Osteoblast (primary cell): ENCODE measurements around the gene HIP1R. TPM values are rescaled to one million over a fixed set of nuclear protein-coding genes. Genes with fewer than 3 reads are reported as not detected.
A peak's percentile ranks its signal among the peaks of the same experiment; 100 is the strongest.

Source experiments
- DNase-seq: peaks from one replicate; pipeline ENCODE4 v3.0.0; 2011; ENCODE audit warnings: low spot score, mixed read lengths; ENCODE audit not compliant: insufficient read length; ENCODE audit errors: missing footprints
- H2AFZ ChIP-seq: 2 replicates; pipeline ENCODE4 v1.6.0; 2011; ENCODE audit warnings: mild to moderate bottlenecking, low read length
- H3K27ac ChIP-seq: 2 replicates; pipeline ENCODE4 v1.5.1; 2011; ENCODE audit warnings: mild to moderate bottlenecking, low read depth, low read length, moderate library complexity
- H3K27me3 ChIP-seq: 2 replicates; pipeline ENCODE4 v1.6.0; 2012; ENCODE audit warnings: mild to moderate bottlenecking, control low read depth, inconsistent platforms, low read length, moderate library complexity; ENCODE audit not compliant: insufficient read depth
- H3K36me3 ChIP-seq: 2 replicates; pipeline ENCODE4 v1.5.1; 2011; ENCODE audit warnings: mild to moderate bottlenecking, low read length, control low read depth, moderate library complexity; ENCODE audit not compliant: insufficient read depth
- H3K4me1 ChIP-seq: 2 replicates; pipeline ENCODE4 v1.5.1; 2011; ENCODE audit warnings: mild to moderate bottlenecking, low read length, control low read depth, moderate library complexity; ENCODE audit not compliant: insufficient read depth
- H3K4me2 ChIP-seq: 2 replicates; pipeline ENCODE4 v1.6.0; 2011; ENCODE audit warnings: mild to moderate bottlenecking, low read length; ENCODE audit not compliant: insufficient read depth
- H3K4me3 ChIP-seq: fragments of 200-600 bp; sonication (generic); 3 replicates; pipeline ENCODE4 v1.5.1; 2012; ENCODE audit warnings: mild to moderate bottlenecking, low read length, inconsistent platforms; ENCODE audit not compliant: insufficient read depth
- H3K79me2 ChIP-seq: 2 replicates; pipeline ENCODE4 v1.6.0; 2012; ENCODE audit warnings: mild to moderate bottlenecking, low read length, control low read depth, inconsistent platforms; ENCODE audit not compliant: insufficient read depth
- H3K9me3 ChIP-seq: 2 replicates; pipeline ENCODE4 v1.5.1; 2011; ENCODE audit warnings: low read depth, low read length, control low read depth
- H4K20me1 ChIP-seq: 2 replicates; pipeline ENCODE4 v1.6.0; 2012; ENCODE audit warnings: mild to moderate bottlenecking, low read length, control low read depth; ENCODE audit not compliant: insufficient read depth
- total RNA-seq: library from RNA; depleted of rRNA; stranded (reverse); fragments of >200 nt; gene quantifications from 2 replicates; pipeline ENCODE4 v1.2.3, GENCODE V29; 2012
- TF ChIP-seq, protein P1 (sequence below): IDR thresholded peaks from 2 replicates; pipeline ENCODE4 v1.5.1; 2011; ENCODE audit warnings: mild to moderate bottlenecking, low read depth, low read length, moderate library complexity; ENCODE audit errors: extremely low read depth

Gene HIP1R
- total RNA-seq, 1 donor, result 21.0 TPM

DNA sequence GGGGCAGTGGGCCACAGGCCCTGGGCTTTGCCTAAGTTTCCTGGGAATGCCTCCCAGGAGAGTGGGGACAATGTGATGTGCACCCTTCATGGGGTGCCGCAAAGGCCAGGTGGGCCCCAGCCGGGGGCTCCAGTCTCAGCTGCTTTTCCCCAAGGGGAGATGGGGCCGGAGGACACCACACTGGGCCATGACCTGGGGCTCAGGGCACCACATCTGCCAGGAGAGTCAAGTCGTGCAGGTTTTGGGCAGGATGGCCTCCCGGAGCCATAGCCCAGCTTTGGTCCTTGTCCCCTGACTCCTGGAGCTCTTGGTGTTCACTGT lies 12.2 kb downstream of the HIP1R start:
- no peak overlapping the region for H3K4me3 ChIP-seq
- no peak overlapping the region for H2AFZ ChIP-seq
- no peaks in the 10 kb centered on the region for H3K27me3 ChIP-seq
- no peaks in the 10 kb centered on the region for H4K20me1 ChIP-seq
- H3K27ac ChIP-seq, result no peak overlapping the region
- H3K79me2 ChIP-seq, result no peaks in the 10 kb centered on the region
- TF ChIP-seq, protein P1, sequence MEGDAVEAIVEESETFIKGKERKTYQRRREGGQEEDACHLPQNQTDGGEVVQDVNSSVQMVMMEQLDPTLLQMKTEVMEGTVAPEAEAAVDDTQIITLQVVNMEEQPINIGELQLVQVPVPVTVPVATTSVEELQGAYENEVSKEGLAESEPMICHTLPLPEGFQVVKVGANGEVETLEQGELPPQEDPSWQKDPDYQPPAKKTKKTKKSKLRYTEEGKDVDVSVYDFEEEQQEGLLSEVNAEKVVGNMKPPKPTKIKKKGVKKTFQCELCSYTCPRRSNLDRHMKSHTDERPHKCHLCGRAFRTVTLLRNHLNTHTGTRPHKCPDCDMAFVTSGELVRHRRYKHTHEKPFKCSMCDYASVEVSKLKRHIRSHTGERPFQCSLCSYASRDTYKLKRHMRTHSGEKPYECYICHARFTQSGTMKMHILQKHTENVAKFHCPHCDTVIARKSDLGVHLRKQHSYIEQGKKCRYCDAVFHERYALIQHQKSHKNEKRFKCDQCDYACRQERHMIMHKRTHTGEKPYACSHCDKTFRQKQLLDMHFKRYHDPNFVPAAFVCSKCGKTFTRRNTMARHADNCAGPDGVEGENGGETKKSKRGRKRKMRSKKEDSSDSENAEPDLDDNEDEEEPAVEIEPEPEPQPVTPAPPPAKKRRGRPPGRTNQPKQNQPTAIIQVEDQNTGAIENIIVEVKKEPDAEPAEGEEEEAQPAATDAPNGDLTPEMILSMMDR, result no peak
- no peaks in the 10 kb centered on the region for H3K36me3 ChIP-seq
- DNase-seq, result no peak
- no peaks in the 10 kb centered on the region for H3K9me3 ChIP-seq
- peaks cover 9% of the 10 kb centered on the region for H3K4me1 ChIP-seq
- H3K4me2 ChIP-seq, result no peak overlapping the region

DNA sequence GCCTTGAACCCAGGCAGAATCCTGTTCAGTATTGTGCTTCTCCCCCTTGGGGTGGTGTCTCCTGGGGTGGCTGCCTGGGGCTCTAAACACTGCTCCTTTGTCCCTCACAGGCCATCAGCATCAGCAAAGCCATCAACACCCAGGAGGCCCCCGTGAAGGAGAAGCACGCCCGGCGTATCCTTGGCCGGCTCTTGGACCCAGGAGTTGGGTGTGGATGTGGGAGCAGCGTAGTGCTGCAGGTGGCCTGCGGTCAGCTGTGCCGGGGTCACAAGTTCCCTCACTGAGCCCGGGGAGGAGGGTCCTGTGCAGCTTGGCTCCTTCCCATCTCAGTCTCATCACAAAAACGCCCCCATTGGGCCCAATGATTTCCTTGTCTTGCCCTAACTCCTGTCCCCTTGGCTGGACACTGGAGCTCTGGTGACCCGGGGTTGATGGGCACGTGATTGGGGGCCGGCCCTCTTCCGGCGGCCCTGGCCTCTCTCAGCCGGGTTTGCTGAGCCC lies 12.7 kb downstream of the HIP1R start:
- Histone ChIP-seq H3K27ac (no peak overlapping the region), H3K4me2 (no peak overlapping the region), H3K79me2 (no peaks in the 10 kb centered on the region), H3K9me3 (no peaks in the 10 kb centered on the region), H3K4me1 (peaks cover 14% of the 10 kb centered on the region), H3K4me3 (no peak overlapping the region), H3K27me3 (no peaks in the 10 kb centered on the region), H2AFZ (no peak overlapping the region), H4K20me1 (no peaks in the 10 kb centered on the region), H3K36me3 (no peaks in the 10 kb centered on the region)
- TF ChIP-seq, protein P1, result no peak
- peak; percentile 77 for DNase-seq

DNA sequence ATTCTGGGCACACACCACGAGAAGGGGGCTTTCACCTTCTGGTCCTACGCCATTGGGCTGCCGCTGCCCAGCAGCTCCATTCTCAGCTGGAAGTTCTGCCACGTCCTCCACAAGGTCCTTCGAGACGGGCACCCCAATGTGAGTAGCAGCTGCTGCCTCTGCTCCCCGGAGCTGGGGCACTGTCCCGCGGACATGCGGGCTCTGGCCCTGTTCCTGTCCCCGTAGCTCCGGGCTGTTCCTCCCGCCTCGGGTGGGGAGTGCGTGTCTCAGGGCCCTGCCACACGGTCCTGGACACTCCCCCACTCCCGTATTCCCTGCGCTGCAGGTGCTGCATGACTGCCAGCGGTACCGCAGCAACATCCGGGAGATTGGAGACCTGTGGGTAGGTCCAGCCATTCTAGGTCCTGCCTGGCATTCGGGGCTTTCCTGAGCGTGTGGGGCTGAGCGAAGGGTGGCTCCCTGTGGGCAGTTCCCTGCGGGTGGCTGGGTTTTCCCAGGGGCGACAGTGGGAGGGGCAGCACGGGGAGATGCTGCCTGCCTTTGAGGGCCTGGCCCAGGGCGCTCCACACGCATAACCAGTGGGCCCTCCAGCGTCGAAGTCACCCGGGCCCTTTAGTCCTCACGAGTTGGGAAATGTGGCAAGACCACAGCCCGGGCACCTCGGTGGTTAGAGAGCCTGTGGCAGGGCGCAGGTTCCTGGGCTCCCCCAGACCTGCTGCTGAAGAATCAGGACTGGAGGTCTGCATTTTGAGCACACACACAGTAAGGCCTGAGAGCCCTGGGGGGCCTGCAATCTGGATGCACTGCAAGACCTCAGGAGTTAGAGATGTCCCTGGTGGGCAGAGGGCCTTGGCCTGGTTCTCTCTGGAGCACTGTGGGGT lies 13.5 kb downstream of the HIP1R start:
- DNase-seq, result peak; percentile 73
- Histone ChIP-seq H3K4me3 (no peak overlapping the region), H3K4me2 (no peak overlapping the region), H3K79me2 (no peaks in the 10 kb centered on the region), H3K27ac (no peak overlapping the region), H2AFZ (no peak overlapping the region), H4K20me1 (no peaks in the 10 kb centered on the region), H3K9me3 (no peaks in the 10 kb centered on the region), H3K36me3 (no peaks in the 10 kb centered on the region), H3K4me1 (peaks cover 14% of the 10 kb centered on the region), H3K27me3 (no peaks in the 10 kb centered on the region)
- TF ChIP-seq, protein P1, result no peak

DNA sequence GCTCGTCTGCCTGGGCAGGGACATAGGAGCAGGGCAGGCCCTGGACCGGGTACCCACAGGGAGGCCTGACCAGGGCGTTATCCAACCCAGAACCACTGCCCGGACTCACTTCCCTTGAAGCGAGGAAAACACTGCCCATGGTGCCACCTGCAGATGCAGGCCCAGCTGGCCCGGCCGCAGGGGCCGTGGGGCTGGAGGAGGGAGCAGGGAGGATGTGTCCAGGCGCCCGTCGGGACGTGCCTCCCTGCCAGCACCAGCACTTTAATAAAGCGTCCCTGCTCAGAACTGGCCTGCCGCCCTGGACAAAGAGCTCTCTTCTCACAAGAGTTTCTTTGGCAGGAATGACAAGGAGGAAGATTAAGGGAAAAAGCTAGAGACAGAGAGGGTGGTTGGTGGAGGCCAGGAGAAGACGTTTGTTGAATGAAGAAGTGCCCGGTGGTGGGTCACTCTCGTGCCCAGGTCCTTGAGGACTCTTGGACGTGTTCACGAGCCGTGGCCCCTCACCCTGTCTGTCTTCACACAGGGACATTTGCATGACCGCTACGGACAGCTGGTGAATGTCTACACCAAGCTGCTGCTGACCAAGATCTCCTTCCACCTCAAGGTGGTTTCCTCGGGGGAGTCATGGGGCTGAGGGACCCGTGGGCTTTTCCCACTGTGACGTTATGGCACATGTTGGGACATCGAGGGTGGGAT lies 14.2 kb downstream of the HIP1R start:
- no peaks in the 10 kb centered on the region for H3K79me2 ChIP-seq

More for the DNA sequence above, 14.2 kb downstream of the HIP1R start:
- Histone ChIP-seq H3K4me2 (no peak overlapping the region), H3K4me1 (peaks cover 14% of the 10 kb centered on the region), H3K4me3 (no peak overlapping the region), H3K9me3 (no peaks in the 10 kb centered on the region), H3K27ac (no peak overlapping the region), H2AFZ (no peak overlapping the region), H4K20me1 (no peaks in the 10 kb centered on the region), H3K27me3 (no peaks in the 10 kb centered on the region), H3K36me3 (no peaks in the 10 kb centered on the region)
- TF ChIP-seq, protein P1, result no peak
- peak; percentile 85 for DNase-seq
